Measurements from ENCODE around the gene MCF2L2. TPM values are rescaled to one million over a fixed set of nuclear protein-coding genes. Genes with fewer than 3 reads are reported as not detected.

MCF2L2 gene
- polyA plus RNA-seq, 1 donor from 2014 or later, result 9.3 TPM

GRCh38 chr3:183307749-183308148 is 120.7 kb downstream of the MCF2L2 start:
- no peak overlapping the region for H3K4me3 ChIP-seq (ENCODE audit: low read length)
- no peak overlapping the region for H3K4me2 ChIP-seq (ENCODE audit: low read length)
- H4K20me1 ChIP-seq (ENCODE audit: insufficient read depth), result no peaks in the 10 kb centered on the region
- H3K27me3 ChIP-seq (ENCODE audit: insufficient read depth, low read depth, low read length), result no peaks in the 10 kb centered on the region
- H3K9me3 ChIP-seq (ENCODE audit: low read length), result no peaks in the 10 kb centered on the region
- H3K79me2 ChIP-seq (replicated peaks; ENCODE audit: insufficient read depth, low read length), result no peaks in the 10 kb centered on the region
- TF ChIP-seq TAF1 (IDR thresholded peaks at IDR 0.05; ENCODE audit: low read depth), result no peak
- no peak for TF ChIP-seq MXI1 (conservative IDR thresholded peaks at IDR 0.05; ENCODE audit: poor library complexity, severe bottlenecking)
- TF ChIP-seq RAD21 (conservative IDR thresholded peaks at IDR 0.05), result no peak
- no peak for TF ChIP-seq EZH2 (IDR thresholded peaks at IDR 0.05; ENCODE audit: borderline replicate concordance, insufficient read depth, low read length, poor library complexity, severe bottlenecking)
- no peak for TF ChIP-seq REST (IDR thresholded peaks at IDR 0.05; ENCODE audit: borderline replicate concordance)
- no peak for TF ChIP-seq EP300 (conservative IDR thresholded peaks at IDR 0.05; ENCODE audit: poor library complexity, severe bottlenecking)
- TF ChIP-seq SMC3 (conservative IDR thresholded peaks at IDR 0.05; ENCODE audit: poor library complexity), result no peak
- H3K36me3 ChIP-seq (ENCODE audit: insufficient read depth, low read length), result peaks cover 6% of the 10 kb centered on the region
- H3K27ac ChIP-seq (ENCODE audit: low read length), result no peak overlapping the region
- H3K9ac ChIP-seq (ENCODE audit: low read length), result no peak overlapping the region
- no peak overlapping the region for H2AFZ ChIP-seq (ENCODE audit: low read depth, low read length)
- H3F3A ChIP-seq (ENCODE audit: insufficient read depth, low read length, poor library complexity, severe bottlenecking), result no peaks in the 10 kb centered on the region
- no peaks in the 10 kb centered on the region for H3K9me2 ChIP-seq (ENCODE audit: insufficient read depth, low read length)

GRCh38 chr3:183306798-183307671 is 121.4 kb downstream of the MCF2L2 start:
- peaks cover 6% of the 10 kb centered on the region for H3K36me3 ChIP-seq (ENCODE audit: insufficient read depth, low read length)
- no peak overlapping the region for H3K9ac ChIP-seq (ENCODE audit: low read length)
- no peak overlapping the region for H2AFZ ChIP-seq (ENCODE audit: low read depth, low read length)
- H3K27ac ChIP-seq (ENCODE audit: low read length), result no peak overlapping the region
- H4K20me1 ChIP-seq (ENCODE audit: insufficient read depth), result no peaks in the 10 kb centered on the region
- no peak overlapping the region for H3K4me2 ChIP-seq (ENCODE audit: low read length)
- TF ChIP-seq POLR2AphosphoS5 (IDR thresholded peaks at IDR 0.05) (no peak), TAF1 (IDR thresholded peaks at IDR 0.05; ENCODE audit: low read depth) (no peak), SMC3 (conservative IDR thresholded peaks at IDR 0.05; ENCODE audit: poor library complexity) (no peak), REST (IDR thresholded peaks at IDR 0.05; ENCODE audit: borderline replicate concordance) (no peak)
- H3K4me3 ChIP-seq (ENCODE audit: low read length), result no peak overlapping the region
- no peaks in the 10 kb centered on the region for H3K9me3 ChIP-seq (ENCODE audit: low read length)
- no peaks in the 10 kb centered on the region for H3K79me2 ChIP-seq (replicated peaks; ENCODE audit: insufficient read depth, low read length)
- H3K9me2 ChIP-seq (ENCODE audit: insufficient read depth, low read length), result no peaks in the 10 kb centered on the region
- H3F3A ChIP-seq (ENCODE audit: insufficient read depth, low read length, poor library complexity, severe bottlenecking), result no peaks in the 10 kb centered on the region
- no peaks in the 10 kb centered on the region for H3K27me3 ChIP-seq (ENCODE audit: insufficient read depth, low read depth, low read length)
